GM23338 (cell line): ENCODE measurements around the gene DLK1.

ENCODE experiments used
- EZH2phosphoT487 ChIP-seq: fragments of 200-600 bp; sonication (generic); IDR thresholded peaks from one replicate; pipeline ENCODE4 v1.8.1; 2018; ENCODE audit warnings: antibody characterized with exemption; ENCODE audit not compliant: unreplicated experiment
- POLR2AphosphoS5 ChIP-seq: IDR thresholded peaks from 2 replicates; pipeline ENCODE4 v1.6.1; 2016; ENCODE audit warnings: antibody characterized with exemption, low read depth
- TF ChIP-seq, protein P1 (sequence below), 2 experiments: fragments of 200-600 bp in 1 of 2; sonication (generic) in 1 of 2; conservative IDR thresholded peaks; 2 replicates each; pipeline versions ENCODE4 v1.5.1 to v1.6.1; 2016 to 2017; ENCODE audit warnings: antibody characterized with exemption in 2 of 2, low read depth in 2 of 2, mild to moderate bottlenecking in 2 of 2, moderate library complexity in 1 of 2
- TF ChIP-seq, protein P2 (sequence below): IDR thresholded peaks from one replicate; pipeline ENCODE4 v1.6.1; 2018; ENCODE audit warnings: antibody characterized with exemption; ENCODE audit not compliant: unreplicated experiment

DNA sequence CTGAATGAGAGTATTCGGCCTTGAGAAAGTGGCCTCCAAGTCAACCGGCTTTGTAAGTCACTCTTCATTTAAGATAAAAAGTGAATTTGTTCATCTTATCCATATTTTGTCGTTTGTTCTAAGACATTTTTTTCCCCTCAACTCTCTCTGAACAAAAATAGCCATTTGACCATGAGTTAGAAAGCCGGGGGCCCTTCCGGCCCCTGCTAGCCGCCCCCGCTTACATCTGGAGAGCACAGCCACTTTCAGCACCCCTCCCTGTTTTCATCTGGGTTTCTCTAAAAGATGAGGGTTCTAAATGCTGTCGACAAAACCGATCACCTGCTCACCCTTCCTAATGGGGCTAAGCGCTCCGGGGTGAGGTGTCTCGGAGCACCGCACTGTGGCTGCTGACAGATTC lies 30.7 kb upstream of the DLK1 start:
- TF ChIP-seq EZH2phosphoT487 (no peak), POLR2AphosphoS5 (no peak)
- TF ChIP-seq, protein P1, sequence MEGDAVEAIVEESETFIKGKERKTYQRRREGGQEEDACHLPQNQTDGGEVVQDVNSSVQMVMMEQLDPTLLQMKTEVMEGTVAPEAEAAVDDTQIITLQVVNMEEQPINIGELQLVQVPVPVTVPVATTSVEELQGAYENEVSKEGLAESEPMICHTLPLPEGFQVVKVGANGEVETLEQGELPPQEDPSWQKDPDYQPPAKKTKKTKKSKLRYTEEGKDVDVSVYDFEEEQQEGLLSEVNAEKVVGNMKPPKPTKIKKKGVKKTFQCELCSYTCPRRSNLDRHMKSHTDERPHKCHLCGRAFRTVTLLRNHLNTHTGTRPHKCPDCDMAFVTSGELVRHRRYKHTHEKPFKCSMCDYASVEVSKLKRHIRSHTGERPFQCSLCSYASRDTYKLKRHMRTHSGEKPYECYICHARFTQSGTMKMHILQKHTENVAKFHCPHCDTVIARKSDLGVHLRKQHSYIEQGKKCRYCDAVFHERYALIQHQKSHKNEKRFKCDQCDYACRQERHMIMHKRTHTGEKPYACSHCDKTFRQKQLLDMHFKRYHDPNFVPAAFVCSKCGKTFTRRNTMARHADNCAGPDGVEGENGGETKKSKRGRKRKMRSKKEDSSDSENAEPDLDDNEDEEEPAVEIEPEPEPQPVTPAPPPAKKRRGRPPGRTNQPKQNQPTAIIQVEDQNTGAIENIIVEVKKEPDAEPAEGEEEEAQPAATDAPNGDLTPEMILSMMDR (conservative IDR thresholded peaks at IDR 0.05; ENCODE audit: low read depth in 2 of 2) = no peak
- TF ChIP-seq, protein P2, sequence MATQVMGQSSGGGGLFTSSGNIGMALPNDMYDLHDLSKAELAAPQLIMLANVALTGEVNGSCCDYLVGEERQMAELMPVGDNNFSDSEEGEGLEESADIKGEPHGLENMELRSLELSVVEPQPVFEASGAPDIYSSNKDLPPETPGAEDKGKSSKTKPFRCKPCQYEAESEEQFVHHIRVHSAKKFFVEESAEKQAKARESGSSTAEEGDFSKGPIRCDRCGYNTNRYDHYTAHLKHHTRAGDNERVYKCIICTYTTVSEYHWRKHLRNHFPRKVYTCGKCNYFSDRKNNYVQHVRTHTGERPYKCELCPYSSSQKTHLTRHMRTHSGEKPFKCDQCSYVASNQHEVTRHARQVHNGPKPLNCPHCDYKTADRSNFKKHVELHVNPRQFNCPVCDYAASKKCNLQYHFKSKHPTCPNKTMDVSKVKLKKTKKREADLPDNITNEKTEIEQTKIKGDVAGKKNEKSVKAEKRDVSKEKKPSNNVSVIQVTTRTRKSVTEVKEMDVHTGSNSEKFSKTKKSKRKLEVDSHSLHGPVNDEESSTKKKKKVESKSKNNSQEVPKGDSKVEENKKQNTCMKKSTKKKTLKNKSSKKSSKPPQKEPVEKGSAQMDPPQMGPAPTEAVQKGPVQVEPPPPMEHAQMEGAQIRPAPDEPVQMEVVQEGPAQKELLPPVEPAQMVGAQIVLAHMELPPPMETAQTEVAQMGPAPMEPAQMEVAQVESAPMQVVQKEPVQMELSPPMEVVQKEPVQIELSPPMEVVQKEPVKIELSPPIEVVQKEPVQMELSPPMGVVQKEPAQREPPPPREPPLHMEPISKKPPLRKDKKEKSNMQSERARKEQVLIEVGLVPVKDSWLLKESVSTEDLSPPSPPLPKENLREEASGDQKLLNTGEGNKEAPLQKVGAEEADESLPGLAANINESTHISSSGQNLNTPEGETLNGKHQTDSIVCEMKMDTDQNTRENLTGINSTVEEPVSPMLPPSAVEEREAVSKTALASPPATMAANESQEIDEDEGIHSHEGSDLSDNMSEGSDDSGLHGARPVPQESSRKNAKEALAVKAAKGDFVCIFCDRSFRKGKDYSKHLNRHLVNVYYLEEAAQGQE = no peak
